NK-92 (cell line): ENCODE results near the gene TCFL5.

ENCODE experiments used
- DNase-seq: peaks from one replicate; lab custom pipeline; 2025; ENCODE audit not compliant: unreplicated experiment; lab: John Stamatoyannopoulos, UW

Gene TCFL5

DNA sequence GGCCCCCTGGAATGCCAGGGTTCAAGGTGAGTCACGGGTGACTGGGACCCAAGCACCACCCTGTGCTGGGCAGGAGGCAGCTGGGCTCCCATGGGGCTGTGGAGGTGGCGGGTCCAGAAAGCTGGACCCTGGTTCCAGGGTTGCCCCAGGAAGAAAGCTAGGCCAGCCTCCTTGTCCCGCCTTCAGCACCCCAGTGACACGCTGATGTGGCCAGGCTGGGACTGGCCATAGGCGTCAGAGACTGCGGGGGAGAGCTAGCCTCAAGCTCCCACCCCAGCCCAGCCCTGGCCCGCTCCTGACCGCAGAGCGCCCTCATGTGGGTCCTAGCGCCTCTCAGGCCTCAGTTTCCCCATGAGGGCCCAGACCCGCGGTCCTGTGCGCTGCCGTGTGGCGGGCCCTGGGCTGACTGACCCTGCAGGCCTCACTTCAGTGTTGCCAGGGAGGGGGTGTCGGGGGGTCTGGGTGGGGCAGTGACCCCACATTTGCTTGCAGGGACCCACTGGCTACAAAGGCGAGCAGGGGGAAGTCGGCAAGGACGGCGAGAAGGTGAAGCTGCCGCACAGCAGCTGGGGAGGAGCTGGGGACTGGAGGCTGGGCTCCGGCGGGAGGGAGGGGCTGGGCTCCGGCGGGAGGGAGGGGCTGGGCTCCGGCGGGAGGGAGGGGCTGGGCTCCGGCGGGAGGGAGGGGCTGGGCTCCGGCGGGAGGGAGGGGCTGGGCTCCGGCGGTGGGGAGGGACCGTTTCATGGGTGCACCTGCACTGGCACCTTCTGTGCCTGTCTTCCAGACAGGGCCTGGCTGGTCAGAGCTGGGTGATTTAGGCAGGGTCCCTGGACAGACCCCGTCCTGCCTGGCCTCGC is 36.9 kb downstream of the TCFL5 start:
- DNase-seq = no peak

DNA sequence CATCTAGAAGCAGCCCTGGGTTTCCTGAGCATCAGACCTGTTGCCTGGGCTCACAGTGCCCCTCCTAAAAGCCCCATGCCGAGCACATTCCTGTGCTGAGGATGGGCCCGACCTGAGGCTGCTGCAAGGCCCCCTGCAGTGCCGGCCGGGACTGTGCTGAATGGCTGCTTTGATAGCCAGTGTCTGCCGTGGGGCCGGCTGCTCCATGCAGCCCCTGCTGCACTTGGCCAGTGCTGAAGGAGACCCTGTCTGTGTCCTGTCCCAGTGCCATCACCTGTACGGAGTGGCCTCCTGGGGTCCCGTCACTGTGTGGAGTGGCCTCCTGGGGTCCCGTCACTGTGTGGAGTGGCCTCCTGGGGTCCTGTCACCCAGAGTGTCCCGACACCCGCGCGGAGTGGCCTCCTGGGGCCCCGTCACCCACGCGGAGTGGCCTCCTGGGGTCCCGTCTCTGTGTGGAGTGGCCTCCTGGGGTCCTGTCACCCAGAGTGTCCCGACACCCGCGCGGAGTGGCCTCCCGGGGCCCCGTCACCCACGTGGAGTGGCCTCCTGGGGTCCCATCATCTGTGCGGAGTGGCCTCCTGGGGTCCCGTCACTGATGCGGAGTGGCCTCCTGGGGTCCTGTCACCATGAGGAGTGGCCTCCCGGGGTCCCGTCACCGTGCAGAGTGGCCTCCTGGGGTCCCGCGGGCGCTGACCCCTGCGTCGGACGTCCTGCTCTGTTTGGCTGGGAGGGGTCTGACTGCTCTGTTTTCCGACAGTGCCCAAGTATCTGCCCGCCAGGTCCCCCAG is 37.7 kb downstream of the TCFL5 start:
- DNase-seq = no peak

- DNase-seq = no peak
Observed at GRCh38 chr20:62822788-62823651, 38.6 kb downstream of the TCFL5 start.

GRCh38 chr20:62822239-62822787 is 39.3 kb downstream of the TCFL5 start:
- DNase-seq = no peak

GRCh38 chr20:62821726-62822210 is 39.9 kb downstream of the TCFL5 start:
- no peak for DNase-seq

DNA sequence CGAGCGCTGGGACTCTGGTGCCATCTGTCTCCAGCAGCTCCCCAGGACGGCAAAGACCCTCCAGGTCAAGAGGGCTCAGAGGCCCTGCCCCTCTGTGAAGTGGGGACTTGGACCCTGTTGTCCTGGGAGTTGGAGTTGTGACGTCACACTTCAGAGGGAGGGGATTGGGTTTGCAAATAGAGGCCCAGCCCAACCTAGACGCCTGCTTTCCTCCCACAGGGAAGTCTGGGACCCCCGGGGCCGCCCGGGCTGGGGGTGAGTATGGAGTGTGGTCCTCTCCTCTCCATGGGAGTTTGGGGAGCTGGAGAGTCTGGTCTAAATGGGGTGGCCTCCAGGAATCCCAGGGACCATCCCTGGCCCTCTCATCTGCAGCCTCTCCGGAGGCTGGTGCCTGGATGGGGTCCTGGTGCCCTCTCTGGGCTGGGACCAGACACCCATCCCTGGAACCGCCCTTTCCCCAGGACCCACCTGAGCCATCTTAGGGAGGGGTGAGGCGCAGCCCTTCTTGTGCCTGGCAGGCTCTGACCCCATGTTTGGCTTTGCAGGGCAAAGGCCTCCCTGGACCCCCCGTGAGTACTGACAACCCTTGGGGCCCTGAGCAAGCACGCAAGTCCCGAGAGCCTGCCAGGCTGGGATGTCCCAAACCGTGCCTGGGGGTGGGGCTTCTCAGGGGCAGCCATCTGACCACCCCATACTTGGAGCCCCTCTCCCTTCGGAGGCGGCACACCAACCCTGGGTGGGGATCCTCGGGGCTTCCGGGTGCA is 40.5 kb downstream of the TCFL5 start:
- no peak for DNase-seq

GRCh38 chr20:62820208-62820961 is 41.2 kb downstream of the TCFL5 start:
- DNase-seq = no peak

DNA sequence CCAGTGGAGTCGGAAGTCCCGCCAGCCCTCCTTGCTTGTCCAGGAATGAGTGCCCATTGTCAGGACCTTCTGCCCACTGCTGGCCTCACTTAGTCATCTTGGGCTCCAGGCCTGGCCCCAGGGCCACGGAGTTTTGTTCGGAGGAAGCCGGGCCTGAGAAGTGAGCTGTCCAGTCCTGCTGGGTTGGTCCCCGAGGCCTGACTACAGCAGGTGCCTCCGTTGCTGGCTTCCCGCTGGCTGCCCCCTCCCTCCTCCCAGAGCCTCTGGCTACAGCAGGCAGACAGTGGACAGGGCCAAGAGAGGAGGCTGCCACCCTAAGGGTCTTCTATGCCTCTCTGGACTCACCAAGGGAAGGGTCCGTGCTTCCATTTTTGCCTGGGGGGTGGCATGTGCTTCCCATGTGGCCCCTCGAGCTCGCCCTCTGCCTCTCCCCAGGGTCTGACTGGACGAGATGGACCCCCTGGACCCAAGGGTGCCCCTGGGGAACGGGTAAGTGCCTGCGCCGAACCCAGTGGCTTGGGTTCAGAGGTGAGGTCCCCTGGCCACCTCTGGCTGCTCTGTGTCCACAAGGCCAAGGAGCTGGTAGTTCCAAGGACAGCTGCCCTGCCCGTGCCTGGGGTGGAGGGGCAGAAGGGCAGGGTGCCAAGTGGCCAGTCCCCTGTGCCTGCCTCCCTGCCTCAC is 42.0 kb downstream of the TCFL5 start:
- no peak for DNase-seq

- DNase-seq = no peak
Observed at GRCh38 chr20:62818592-62819493, 42.8 kb downstream of the TCFL5 start.

DNA sequence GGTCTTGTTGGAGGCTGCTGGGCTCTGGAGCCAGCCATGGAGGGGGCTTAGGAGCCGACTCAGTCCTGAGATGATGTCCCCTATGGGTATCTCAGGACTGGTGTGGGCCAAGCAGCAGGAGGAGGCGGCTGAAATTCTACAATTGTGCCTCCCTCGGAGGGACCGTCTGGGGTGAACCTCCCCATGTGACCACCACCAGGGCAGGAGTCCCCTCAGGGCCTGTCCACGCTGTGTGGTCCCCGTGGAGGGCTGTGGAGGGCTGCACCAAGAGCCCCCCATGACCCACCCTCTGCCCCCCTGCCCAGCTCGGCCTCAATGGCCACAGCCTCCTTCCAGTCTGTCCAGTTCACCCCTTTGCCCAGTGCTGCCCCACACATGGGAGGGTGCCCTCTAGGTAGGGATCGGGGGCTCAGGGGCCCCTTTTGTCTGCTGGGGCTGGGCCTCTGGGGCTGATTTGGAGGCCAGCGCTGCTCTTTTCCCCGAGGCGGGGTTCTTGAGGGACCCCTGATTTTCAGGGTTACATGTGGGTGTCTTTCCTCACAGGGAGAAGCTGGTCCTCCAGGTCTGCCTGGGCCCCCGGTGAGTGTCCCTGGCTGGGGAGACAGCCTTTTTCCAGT is 43.5 kb downstream of the TCFL5 start:
- no peak for DNase-seq

DNA sequence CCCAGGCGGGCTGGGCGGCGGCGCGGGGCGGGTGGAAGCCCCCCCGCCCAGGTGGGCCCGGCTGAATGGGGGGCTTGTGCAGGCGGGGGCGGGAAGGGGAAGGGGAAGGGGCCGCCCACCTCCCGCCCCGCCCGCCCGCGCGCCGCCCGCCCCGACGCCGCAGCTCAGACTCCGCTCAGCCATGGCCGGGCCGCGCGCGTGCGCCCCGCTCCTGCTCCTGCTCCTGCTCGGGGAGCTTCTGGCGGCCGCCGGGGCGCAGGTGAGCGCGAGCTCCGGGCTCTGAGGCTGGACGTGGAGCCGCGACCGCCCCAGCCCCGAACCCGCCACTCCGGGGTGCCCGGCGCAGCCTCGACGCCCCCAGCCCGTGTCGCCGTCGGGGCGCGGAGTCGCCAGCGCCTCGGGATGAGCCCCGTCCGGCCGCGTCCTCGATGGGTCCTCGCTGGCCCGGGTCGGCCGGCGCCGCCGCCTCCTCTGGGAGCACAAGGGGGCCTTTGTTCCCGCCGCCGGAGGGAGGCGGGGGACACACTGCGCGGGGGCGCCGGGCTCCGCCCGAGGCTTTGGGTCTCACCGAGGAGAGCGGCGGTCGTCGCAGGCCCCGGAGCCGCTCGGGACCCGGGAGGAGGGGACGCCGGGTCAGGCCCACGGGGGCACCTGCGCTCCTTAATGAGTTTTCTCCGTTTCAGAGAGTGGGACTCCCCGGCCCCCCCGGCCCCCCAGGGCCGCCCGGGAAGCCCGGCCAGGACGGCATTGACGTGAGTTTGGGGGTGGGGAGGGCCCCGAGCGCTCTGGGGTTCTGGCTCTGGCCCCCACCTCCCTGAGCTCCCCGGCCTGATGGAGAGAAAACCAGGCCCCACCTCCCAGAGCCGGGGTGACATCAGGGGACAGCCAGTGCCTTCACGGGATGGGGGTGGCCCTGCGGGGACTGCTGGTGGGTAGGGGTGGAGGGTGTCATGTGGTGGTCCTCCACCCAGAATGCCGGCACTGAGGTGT is 44.4 kb downstream of the TCFL5 start, which contains the start of gene COL9A3:
COL9A3 (plus strand) TSS at position 167 of the 990 bp plus-strand sequence; CDS start at position 182, 15 bp downstream.
- no peak for DNase-seq

DNA sequence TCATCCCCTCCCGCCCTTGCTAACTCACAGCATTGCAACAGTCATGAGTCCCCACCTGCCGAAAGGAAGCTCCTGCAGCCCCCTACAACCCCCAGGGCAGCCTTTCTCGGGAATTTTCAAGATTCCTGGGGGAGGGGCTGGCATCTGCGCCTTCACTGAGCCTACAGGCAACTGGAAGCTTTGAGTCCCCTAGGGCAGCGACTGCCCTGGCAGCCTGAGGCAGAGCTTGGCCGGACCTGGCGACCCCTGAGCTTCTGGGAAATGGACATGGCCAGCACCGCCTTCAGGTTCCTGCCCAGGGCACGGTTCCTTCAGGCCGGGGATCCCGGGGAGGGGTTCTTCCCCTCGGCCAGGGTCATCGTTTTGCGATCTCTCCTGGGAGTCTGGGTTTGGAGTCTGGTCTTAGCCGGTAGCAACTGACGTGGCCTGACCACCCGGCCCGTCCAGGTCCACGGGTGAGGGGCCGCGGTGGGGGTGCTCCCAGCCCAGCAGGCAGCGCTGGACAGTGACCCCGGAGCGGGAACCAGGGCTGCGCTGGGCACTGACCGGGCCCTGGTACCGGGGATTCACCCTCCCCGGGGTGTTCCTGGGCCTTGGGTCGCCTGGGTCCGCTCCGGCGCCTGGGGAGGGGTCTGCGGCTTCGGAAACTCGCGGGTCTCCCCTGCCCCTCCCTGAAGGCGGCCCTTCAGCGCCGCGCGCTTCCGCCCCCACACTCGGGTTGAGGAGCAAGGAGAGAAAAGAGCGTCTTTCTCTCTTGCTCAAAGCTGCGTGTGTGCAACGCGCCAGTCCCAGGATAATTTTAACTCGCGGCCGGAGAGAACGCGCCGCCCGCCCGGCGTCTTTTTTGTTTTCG is 45.4 kb downstream of the TCFL5 start:
- DNase-seq = no peak

- DNase-seq = no peak
Observed at GRCh38 chr20:62815066-62815991, 46.3 kb downstream of the TCFL5 start.

- no peak for DNase-seq
Observed at GRCh38 chr20:62814709-62815065, 46.9 kb downstream of the TCFL5 start.
